ENCODE data around the gene KIRREL1. TPM values are rescaled to one million over a fixed set of nuclear protein-coding genes. Genes with fewer than 3 reads are reported as not detected.

KIRREL1 gene
- total RNA-seq, 3 donors from 2014 or later, result 26.1 to 55.5 (median 34.1) TPM

- Histone ChIP-seq H3K27ac (peak overlapping the region; percentile 37 to 90), H3K9me3 (no peaks in the 10 kb centered on the region), H3K4me3 (no peak overlapping the region), H3K4me1 (peaks cover 0 to 8% of the 10 kb centered on the region in 2 donors), H3K36me3 (no peaks in the 10 kb centered on the region), H3K27me3 (no peaks in the 10 kb centered on the region)
- TF ChIP-seq POLR2AphosphoS5 (IDR thresholded peaks at IDR 0.05) (no peak), POLR2A (IDR thresholded peaks at IDR 0.05) (no peak)
- TF ChIP-seq, protein P1, sequence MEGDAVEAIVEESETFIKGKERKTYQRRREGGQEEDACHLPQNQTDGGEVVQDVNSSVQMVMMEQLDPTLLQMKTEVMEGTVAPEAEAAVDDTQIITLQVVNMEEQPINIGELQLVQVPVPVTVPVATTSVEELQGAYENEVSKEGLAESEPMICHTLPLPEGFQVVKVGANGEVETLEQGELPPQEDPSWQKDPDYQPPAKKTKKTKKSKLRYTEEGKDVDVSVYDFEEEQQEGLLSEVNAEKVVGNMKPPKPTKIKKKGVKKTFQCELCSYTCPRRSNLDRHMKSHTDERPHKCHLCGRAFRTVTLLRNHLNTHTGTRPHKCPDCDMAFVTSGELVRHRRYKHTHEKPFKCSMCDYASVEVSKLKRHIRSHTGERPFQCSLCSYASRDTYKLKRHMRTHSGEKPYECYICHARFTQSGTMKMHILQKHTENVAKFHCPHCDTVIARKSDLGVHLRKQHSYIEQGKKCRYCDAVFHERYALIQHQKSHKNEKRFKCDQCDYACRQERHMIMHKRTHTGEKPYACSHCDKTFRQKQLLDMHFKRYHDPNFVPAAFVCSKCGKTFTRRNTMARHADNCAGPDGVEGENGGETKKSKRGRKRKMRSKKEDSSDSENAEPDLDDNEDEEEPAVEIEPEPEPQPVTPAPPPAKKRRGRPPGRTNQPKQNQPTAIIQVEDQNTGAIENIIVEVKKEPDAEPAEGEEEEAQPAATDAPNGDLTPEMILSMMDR (IDR thresholded peaks at IDR 0.05), result no peak
- DNase-seq (ENCODE audit: low spot score in 2 of 2), result no peak
- intact Hi-C loops (cut with DNase I; ENCODE audit: low total_unique reads), result no loop called here
Measured at GRCh38 chr1:158000507-158000906, 7.1 kb downstream of the KIRREL1 start.

DNA sequence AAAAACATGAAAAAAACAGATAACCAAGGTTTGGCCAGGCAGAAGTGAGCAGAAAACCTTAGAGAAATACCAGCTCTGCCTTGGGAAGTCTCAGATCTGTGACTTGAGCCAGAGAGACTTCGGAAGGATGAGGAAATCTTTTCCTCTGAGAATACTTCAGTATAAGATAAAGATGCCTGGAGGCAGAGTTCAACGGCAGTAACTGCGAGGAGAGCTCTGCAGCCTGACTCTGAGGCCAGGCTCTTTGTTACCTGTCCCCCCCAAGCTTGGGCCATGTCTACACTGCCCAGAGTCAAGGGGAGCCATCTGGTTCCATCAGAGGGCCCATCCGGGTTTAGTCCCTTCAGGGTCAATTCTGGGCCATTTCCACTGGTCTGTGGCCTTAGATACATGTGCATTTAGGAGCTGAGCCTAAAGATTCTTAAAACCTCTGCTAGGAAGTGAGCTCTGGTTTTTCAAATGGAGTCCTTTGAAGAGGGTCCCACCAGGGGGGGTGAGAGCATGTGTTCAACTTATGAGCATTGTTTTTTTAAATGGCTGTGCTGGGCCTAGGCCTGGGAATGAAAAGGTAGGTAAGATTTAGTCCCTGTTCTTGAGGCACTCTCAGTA is 8.7 kb downstream of the KIRREL1 start:
- no peaks in the 10 kb centered on the region for H3K27me3 ChIP-seq

GRCh38 chr1:158002631-158003405 is 9.4 kb downstream of the KIRREL1 start:
- no peak for DNase-seq (ENCODE audit: low spot score in 2 of 2)
- H3K27ac ChIP-seq, result peak overlapping the region; percentile 66 to 90

More for the DNA sequence above, 8.7 kb downstream of the KIRREL1 start:
- no peak for DNase-seq (ENCODE audit: low spot score in 2 of 2)
- Histone ChIP-seq H3K36me3 (no peaks in the 10 kb centered on the region), H3K4me3 (peak overlapping the region in 1 of 3 donors; percentile 33), H3K4me1 (peaks cover 0 to 8% of the 10 kb centered on the region in 2 donors), H3K27ac (peak overlapping the region; percentile 66 to 90), H3K9me3 (no peaks in the 10 kb centered on the region)
- intact Hi-C loops (cut with DNase I; ENCODE audit: low total_unique reads), result no loop called here
- TF ChIP-seq POLR2AphosphoS5 (IDR thresholded peaks at IDR 0.05) (no peak), POLR2A (IDR thresholded peaks at IDR 0.05) (no peak)
- TF ChIP-seq, protein P1 (IDR thresholded peaks at IDR 0.05), result no peak

GRCh38 chr1:158003406-158003800 is 10.0 kb downstream of the KIRREL1 start:
- H3K27ac ChIP-seq, result peak overlapping the region; percentile 66 to 90

More at GRCh38 chr1:158002631-158003405, 9.4 kb downstream of the KIRREL1 start:
- Histone ChIP-seq H3K4me3 (peak overlapping the region in 1 of 3 donors; percentile 33), H3K9me3 (no peaks in the 10 kb centered on the region), H3K36me3 (no peaks in the 10 kb centered on the region), H3K27me3 (no peaks in the 10 kb centered on the region), H3K4me1 (peaks cover 0 to 13% of the 10 kb centered on the region in 2 donors)
- intact Hi-C loops (cut with DNase I; ENCODE audit: low total_unique reads), result no loop called here
- TF ChIP-seq, protein P1 (IDR thresholded peaks at IDR 0.05), result no peak
- TF ChIP-seq POLR2A (IDR thresholded peaks at IDR 0.05) (no peak), POLR2AphosphoS5 (IDR thresholded peaks at IDR 0.05) (no peak)

More at GRCh38 chr1:158003406-158003800, 10.0 kb downstream of the KIRREL1 start:
- Histone ChIP-seq H3K27me3 (no peaks in the 10 kb centered on the region), H3K36me3 (no peaks in the 10 kb centered on the region), H3K4me1 (peaks cover 6 to 17% of the 10 kb centered on the region in 2 donors), H3K4me3 (peak overlapping the region in 1 of 3 donors; percentile 33), H3K9me3 (no peaks in the 10 kb centered on the region)
- intact Hi-C loops (cut with DNase I; ENCODE audit: low total_unique reads), result no loop called here
- DNase-seq (ENCODE audit: low spot score in 2 of 2), result no peak
- no peak for TF ChIP-seq POLR2AphosphoS5 (IDR thresholded peaks at IDR 0.05)
- TF ChIP-seq, protein P1 (IDR thresholded peaks at IDR 0.05), result no peak
- no peak for TF ChIP-seq POLR2A (IDR thresholded peaks at IDR 0.05)

Data from breast epithelium (tissue), 4 donors.